K562 (cell line): ENCODE measurements around the gene EXOC4. TPM values are rescaled to one million over a fixed set of nuclear protein-coding genes. Genes with fewer than 3 reads are reported as not detected.

Experiments used
- ATAC-seq: fragments of 200-7000 bp; cut with Tn5 transposase; 3 replicates; pipeline ENCODE4 v1.9.1; 2020; ENCODE audit warnings: moderate library complexity
- BruUV-seq: library from RNA; stranded (reverse); fragments of 400-500 nt; replicated peaks from 2 replicates; lab custom pipeline; 2021; lab: Mats Ljungman, UMichigan
- CTCF ChIA-PET: fragments of 300-600 bp; formaldehyde crosslinking; extraction: SDS; loops from one replicate; lab custom pipeline; 2021; ENCODE audit warnings: low intra/inter-chr PET ratio; lab: Yijun Ruan, JAX
- POLR2A ChIA-PET: fragments of 300-600, 350-650 bp; sonication (Branson Sonifier 250); formaldehyde crosslinking; extraction: SDS; loops from one replicate; lab custom pipeline; 2021; ENCODE audit warnings: antibody characterized with exemption, inconsistent platforms; lab: Yijun Ruan, JAX
- DNase-seq, 4 experiments: peaks; one replicate each; pipeline versions ENCODE4 v3.0.0 to v3.0.0-alpha.2; 2011 to 2018; ENCODE audit warnings: low spot score in 3 of 4, mixed read lengths in 3 of 4; ENCODE audit errors: extremely low read depth in 1 of 4
- FAIRE-seq: peaks from 2 replicates; lab custom pipeline; 2011; peaks lifted over from hg19 to GRCh38; lab: Jason Lieb, UNC
- H2AFZ ChIP-seq: 2 replicates; pipeline ENCODE4 v1.6.0; 2011; ENCODE audit warnings: low read depth, low read length, control low read depth, inconsistent platforms
- H3K27ac ChIP-seq: fragments of 200-600 bp; 3 replicates; pipeline ENCODE4 v1.8.0; 2011; ENCODE audit warnings: low read depth, mild to moderate bottlenecking, control low read depth, inconsistent platforms, low read length, moderate library complexity, mixed read lengths; ENCODE audit errors: extremely low read depth
- H3K27me3 ChIP-seq, 2 experiments: fragments of 300-600 bp in 1 of 2; 2 replicates in 1 of 2; 3 replicates in 1 of 2; pipeline versions ENCODE4 v1.6.0 to v1.8.0; 2011; ENCODE audit warnings: inconsistent platforms in 2 of 2, low read length in 2 of 2, mild to moderate bottlenecking in 1 of 2, mixed read lengths in 1 of 2, moderate library complexity in 1 of 2; ENCODE audit not compliant: control insufficient read depth in 2 of 2, insufficient read depth in 2 of 2
- H3K36me3 ChIP-seq: fragments of 300-600 bp; 3 replicates; pipeline ENCODE4 v1.8.0; 2011; ENCODE audit warnings: mild to moderate bottlenecking, low read length, inconsistent platforms; ENCODE audit not compliant: control insufficient read depth, insufficient read depth
- H3K4me1 ChIP-seq, 2 experiments: fragments of 200-600 bp in 1 of 2; replicated peaks in 1 of 2; 2 replicates in 1 of 2; 3 replicates in 1 of 2; pipeline versions ENCODE4 v1.5.1 to v1.8.0; 2011; ENCODE audit warnings: inconsistent platforms in 2 of 2, low read length in 2 of 2, mild to moderate bottlenecking in 1 of 2, mixed read lengths in 1 of 2, moderate library complexity in 1 of 2; ENCODE audit not compliant: control insufficient read depth in 2 of 2, insufficient read depth in 2 of 2
- H3K4me2 ChIP-seq: 2 replicates; pipeline ENCODE4 v1.6.1; 2011; ENCODE audit warnings: low read length, control low read depth, inconsistent platforms, mixed read lengths; ENCODE audit not compliant: insufficient read depth
- H3K4me3 ChIP-seq: fragments of 200-600 bp; sonication (generic), shearing (Covaris generic); 2 replicates; pipeline ENCODE4 v1.5.1; 2016; ENCODE audit warnings: control low read depth, inconsistent platforms
- H3K79me2 ChIP-seq: fragments of 200-600 bp; 3 replicates; pipeline ENCODE4 v1.8.0; 2011; ENCODE audit warnings: low read length, inconsistent platforms; ENCODE audit not compliant: control insufficient read depth, insufficient read depth
- H3K9ac ChIP-seq, 2 experiments: 2 replicates each; pipeline versions ENCODE4 v1.6.0 to v1.6.1; 2011; ENCODE audit warnings: low read depth in 2 of 2, low read length in 2 of 2, control low read depth in 1 of 2, inconsistent platforms in 1 of 2, mild to moderate bottlenecking in 1 of 2, mixed read lengths in 1 of 2; ENCODE audit not compliant: insufficient read depth in 1 of 2
- H3K9me1 ChIP-seq: one replicate; pipeline ENCODE4 v1.6.0; 2011; ENCODE audit warnings: inconsistent platforms, mild to moderate bottlenecking, low read length, moderate library complexity; ENCODE audit not compliant: control insufficient read depth, insufficient read depth
- H3K9me3 ChIP-seq: replicated peaks from 2 replicates; pipeline ENCODE4 v1.5.1; 2011; ENCODE audit warnings: low read depth, low read length, inconsistent platforms; ENCODE audit not compliant: control insufficient read depth, insufficient read depth
- H4K20me1 ChIP-seq: replicated peaks from 2 replicates; pipeline ENCODE4 v1.6.1; 2011; ENCODE audit warnings: low read length, inconsistent platforms, mixed read lengths; ENCODE audit not compliant: control insufficient read depth, insufficient read depth
- COPS2 ChIP-seq: fragments of 450-650 bp; conservative IDR thresholded peaks from 2 replicates; pipeline ENCODE4 v1.6.1; 2016; ENCODE audit warnings: mild to moderate bottlenecking, moderate library complexity
- EP300 ChIP-seq: IDR thresholded peaks from 2 replicates; pipeline ENCODE4 v1.6.1; 2012; ENCODE audit warnings: low read length, improper control_type of control experiment
- HNRNPK ChIP-seq: fragments of 200-400 bp; formaldehyde crosslinking; IDR thresholded peaks from one replicate; pipeline ENCODE4 v1.6.1; 2018; ENCODE audit warnings: mild to moderate bottlenecking, low read depth, low read length; ENCODE audit not compliant: poor library complexity, severe bottlenecking
- NR3C1 ChIP-seq: sonication (generic); formaldehyde crosslinking; IDR thresholded peaks from 2 replicates; pipeline ENCODE4 v1.8.1; 2022; ENCODE audit warnings: missing genetic modification reagents
- PPARD ChIP-seq: fragments of 250-450 bp; sonication (Bioruptor Pico); IDR thresholded peaks from 2 replicates; pipeline ENCODE4 v1.8.0; 2022; ENCODE audit warnings: inconsistent platforms, mild to moderate bottlenecking, moderate library complexity
- RNF2 ChIP-seq: sonication (generic); IDR thresholded peaks from 2 replicates; pipeline ENCODE4 v1.6.1; 2016
- SMARCC2 ChIP-seq: fragments of 450-650 bp; IDR thresholded peaks from 2 replicates; pipeline ENCODE4 v1.6.1; 2017; ENCODE audit warnings: antibody characterized with exemption, moderate library complexity, mild to moderate bottlenecking, low read depth
- TFAM ChIP-seq: fragments of 250-450 bp; sonication (Bioruptor Pico); conservative IDR thresholded peaks from 2 replicates; pipeline ENCODE4 v1.5.0; 2021; ENCODE audit warnings: mild to moderate bottlenecking, moderate library complexity
- U2AF1 ChIP-seq: fragments of 200-400 bp; formaldehyde crosslinking; optimal IDR thresholded peaks from 2 replicates; pipeline ENCODE3; 2017; ENCODE audit warnings: mild to moderate bottlenecking, low read depth, low read length, moderate library complexity
- in situ Hi-C: fragments of 300-500 bp; cut with MboI; formaldehyde crosslinking; loops from 4 replicates; pipeline ENCODE4 v1.15.0; 2018; ENCODE audit warnings: inconsistent platforms, mixed read lengths
- intact Hi-C: fragments of 100-400 bp; cut with micrococcal nuclease; formaldehyde crosslinking; loops from 2 replicates; pipeline ENCODE4 v1.14.2; 2022
- polyA plus RNA-seq, 8 experiments: library from polyadenylated mRNA; depleted of rRNA in 4 of 8; stranded (reverse) in 5 of 8; unstranded in 3 of 8; fragments of >200 nt; fragmentation: Nextera tagmentation in 2 of 8; fragmentation: Illumina TruSeq in 1 of 8; extraction: Ambion mirVana in 2 of 8; extraction: Trizol in 1 of 8; gene quantifications; 2 replicates each; pipeline versions ENCODE4 v1.2.1 to v1.2.3, GENCODE V29; 2011 to 2014; ENCODE audit warnings: inconsistent platforms in 1 of 8, missing spikeins in 1 of 8
- total RNA-seq, 7 experiments: library from RNA; depleted of rRNA in 6 of 7; stranded (reverse); fragments of >200 nt in 6 of 7; fragmentation: Illumina TruSeq in 2 of 7; extraction: Trizol in 2 of 7; gene quantifications; 2 replicates each; pipeline versions ENCODE4 v1.2.1 to v1.2.3, GENCODE V29; 2011 to 2021; ENCODE audit warnings: low replicate concordance in 1 of 7
- TF ChIP-seq, protein P1 (sequence below): sonication (generic); formaldehyde crosslinking; IDR thresholded peaks from 2 replicates; pipeline ENCODE4 v1.8.0; 2022; ENCODE audit warnings: missing genetic modification reagents, mild to moderate bottlenecking, borderline replicate concordance

Gene EXOC4
- total and polyA plus RNA-seq, 9 of the 15 experiments (the other 6 are each of a cell fraction or from before 2014, with no cell fraction given) = 18.5 to 73.1 (median 46.6) TPM

DNA sequence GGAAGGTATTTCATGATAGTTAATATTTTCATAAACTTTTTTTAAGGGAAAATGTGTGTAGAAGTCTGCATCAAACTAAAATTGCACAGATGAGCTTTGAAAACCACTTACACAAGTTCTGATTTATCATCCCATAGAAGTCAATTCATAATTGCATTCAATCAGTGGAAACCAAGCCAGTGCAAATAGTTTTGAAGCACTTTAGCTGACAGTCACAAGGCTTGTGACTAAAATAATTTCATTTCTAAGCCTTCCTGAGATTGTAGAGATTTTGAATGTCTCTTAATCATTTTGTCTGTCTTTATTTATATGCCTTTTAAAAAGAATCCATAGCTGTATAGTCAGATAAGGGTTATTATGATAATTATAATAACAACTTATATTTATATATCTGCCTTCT is 41.4 kb downstream of the EXOC4 start:
- Histone ChIP-seq H3K27ac (no peak overlapping the region), H3K36me3 (peaks cover 22% of the 10 kb centered on the region; the same call in 2 of the 3 replicates), H3K79me2 (no peaks in the 10 kb centered on the region), H3K9ac (no peak overlapping the region), H3K4me2 (no peak overlapping the region), H3K9me1 (no peaks in the 10 kb centered on the region), H3K4me3 (no peak overlapping the region), H4K20me1 (no peaks in the 10 kb centered on the region), H2AFZ (no peak overlapping the region), H3K9me3 (no peaks in the 10 kb centered on the region), H3K4me1 (no peaks in the 10 kb centered on the region), H3K27me3 (no peaks in the 10 kb centered on the region)
- CTCF ChIA-PET = no interaction called here
- DNase-seq (no peak), FAIRE-seq (no peak), ATAC-seq (no peak)
- in situ Hi-C loops (no loop called here), intact Hi-C loops (no loop called here)
- TF ChIP-seq COPS2 = no peak
- TF ChIP-seq PPARD (CRISPR knock-in tag) = no peak
- TF ChIP-seq HNRNPK = no peak
- TF ChIP-seq RNF2 = no peak
- TF ChIP-seq TFAM (CRISPR knock-in tag) = no peak
- no peak for TF ChIP-seq NR3C1 (CRISPR knock-in tag)
- TF ChIP-seq, protein P1, sequence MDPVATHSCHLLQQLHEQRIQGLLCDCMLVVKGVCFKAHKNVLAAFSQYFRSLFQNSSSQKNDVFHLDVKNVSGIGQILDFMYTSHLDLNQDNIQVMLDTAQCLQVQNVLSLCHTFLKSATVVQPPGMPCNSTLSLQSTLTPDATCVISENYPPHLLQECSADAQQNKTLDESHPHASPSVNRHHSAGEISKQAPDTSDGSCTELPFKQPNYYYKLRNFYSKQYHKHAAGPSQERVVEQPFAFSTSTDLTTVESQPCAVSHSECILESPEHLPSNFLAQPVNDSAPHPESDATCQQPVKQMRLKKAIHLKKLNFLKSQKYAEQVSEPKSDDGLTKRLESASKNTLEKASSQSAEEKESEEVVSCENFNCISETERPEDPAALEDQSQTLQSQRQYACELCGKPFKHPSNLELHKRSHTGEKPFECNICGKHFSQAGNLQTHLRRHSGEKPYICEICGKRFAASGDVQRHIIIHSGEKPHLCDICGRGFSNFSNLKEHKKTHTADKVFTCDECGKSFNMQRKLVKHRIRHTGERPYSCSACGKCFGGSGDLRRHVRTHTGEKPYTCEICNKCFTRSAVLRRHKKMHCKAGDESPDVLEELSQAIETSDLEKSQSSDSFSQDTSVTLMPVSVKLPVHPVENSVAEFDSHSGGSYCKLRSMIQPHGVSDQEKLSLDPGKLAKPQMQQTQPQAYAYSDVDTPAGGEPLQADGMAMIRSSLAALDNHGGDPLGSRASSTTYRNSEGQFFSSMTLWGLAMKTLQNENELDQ (CRISPR knock-in tag) = no peak
- TF ChIP-seq U2AF1 = no peak
- TF ChIP-seq SMARCC2 = no peak
- no peak for TF ChIP-seq EP300
- BruUV-seq = no TSS peak
- POLR2A ChIA-PET = interaction anchor here (0.5 to 1.8 kb wide), 5 partner anchors 9 to 1956 kb away, joined by 3 to 5 read pairs (median 3); no protein-coding TSS in a partner anchor
